ACC112 (cell line): ENCODE measurements around the gene CAPSL.
"Not testable (repeated sequence)": the region's sequence is repeated elsewhere in the genome, so short reads cannot be mapped to it uniquely, and the experiment has no call there.

Source experiments
- H2AFZ ChIP-seq: fragments of 200-600 bp; sonication (generic); one replicate; pipeline ENCODE4 v1.6.0; 2017; ENCODE audit warnings: antibody characterized with exemption, low read length; ENCODE audit not compliant: unreplicated experiment
- H3K27ac ChIP-seq: fragments of 200-600 bp; sonication (generic); 2 replicates; pipeline ENCODE4 v1.5.1; 2014; ENCODE audit warnings: low read depth, mild to moderate bottlenecking, antibody characterized with exemption, low read length, moderate library complexity
- H3K27me3 ChIP-seq: fragments of 200-600 bp; sonication (generic); 2 replicates; pipeline ENCODE4 v1.6.1; 2014; ENCODE audit warnings: mild to moderate bottlenecking, antibody characterized with exemption, low read length, moderate library complexity, mixed read lengths; ENCODE audit not compliant: insufficient read depth
- H3K36me3 ChIP-seq: fragments of 200-600 bp; sonication (generic); 2 replicates; pipeline ENCODE4 v1.6.1; 2016; ENCODE audit warnings: mild to moderate bottlenecking, antibody characterized with exemption, low read length, moderate library complexity, mixed read lengths; ENCODE audit not compliant: insufficient read depth
- H3K4me1 ChIP-seq: fragments of 200-600 bp; sonication (generic); one replicate; pipeline ENCODE4 v1.6.1; 2016; ENCODE audit warnings: low read length, mixed read lengths; ENCODE audit not compliant: insufficient read depth, unreplicated experiment, control insufficient read depth
- H3K4me3 ChIP-seq: fragments of 200-600 bp; sonication (generic); 2 replicates; pipeline ENCODE4 v1.5.1; 2014; ENCODE audit warnings: mild to moderate bottlenecking, low read depth, low read length
- H3K79me2 ChIP-seq: fragments of 200-600 bp; sonication (generic); one replicate; pipeline ENCODE4 v1.6.0; 2016; ENCODE audit warnings: low read length; ENCODE audit not compliant: control insufficient read depth, unreplicated experiment, insufficient read depth

CAPSL gene

GRCh38 chr5:35908228-35908627 lies 30.2 kb downstream of the CAPSL start:
- Histone ChIP-seq H3K4me1 (no peaks in the 10 kb centered on the region), H3K27ac (no peak overlapping the region), H3K79me2 (no peaks in the 10 kb centered on the region), H3K27me3 (no peaks in the 10 kb centered on the region), H3K36me3 (no peaks in the 10 kb centered on the region), H3K4me3 (no peak overlapping the region), H2AFZ (no peak overlapping the region)

- Histone ChIP-seq H3K36me3 (no peaks in the 10 kb centered on the region), H3K27ac (no peak overlapping the region), H3K27me3 (no peaks in the 10 kb centered on the region), H3K4me1 (peaks cover 10% of the 10 kb centered on the region), H3K79me2 (no peaks in the 10 kb centered on the region), H2AFZ (no peak overlapping the region), H3K4me3 (no peak overlapping the region)
Observed at GRCh38 chr5:35904443-35905132, 33.8 kb downstream of the CAPSL start.

- Histone ChIP-seq H3K79me2 (no peaks in the 10 kb centered on the region), H3K4me3 (no peak overlapping the region), H3K27ac (no peak overlapping the region), H3K4me1 (peaks cover 19% of the 10 kb centered on the region), H3K27me3 (no peaks in the 10 kb centered on the region), H2AFZ (no peak overlapping the region), H3K36me3 (no peaks in the 10 kb centered on the region)
Observed at GRCh38 chr5:35903631-35904203, 34.7 kb downstream of the CAPSL start.

- no peaks in the 10 kb centered on the region for H3K27me3 ChIP-seq
- H3K79me2 ChIP-seq: no peaks in the 10 kb centered on the region
- H3K4me1 ChIP-seq: peaks cover 19% of the 10 kb centered on the region
- no peak overlapping the region for H2AFZ ChIP-seq
- no peak overlapping the region for H3K4me3 ChIP-seq
- H3K27ac ChIP-seq: no peak overlapping the region
- H3K36me3 ChIP-seq: no peaks in the 10 kb centered on the region
Observed at GRCh38 chr5:35902046-35902672, 36.3 kb downstream of the CAPSL start.

DNA sequence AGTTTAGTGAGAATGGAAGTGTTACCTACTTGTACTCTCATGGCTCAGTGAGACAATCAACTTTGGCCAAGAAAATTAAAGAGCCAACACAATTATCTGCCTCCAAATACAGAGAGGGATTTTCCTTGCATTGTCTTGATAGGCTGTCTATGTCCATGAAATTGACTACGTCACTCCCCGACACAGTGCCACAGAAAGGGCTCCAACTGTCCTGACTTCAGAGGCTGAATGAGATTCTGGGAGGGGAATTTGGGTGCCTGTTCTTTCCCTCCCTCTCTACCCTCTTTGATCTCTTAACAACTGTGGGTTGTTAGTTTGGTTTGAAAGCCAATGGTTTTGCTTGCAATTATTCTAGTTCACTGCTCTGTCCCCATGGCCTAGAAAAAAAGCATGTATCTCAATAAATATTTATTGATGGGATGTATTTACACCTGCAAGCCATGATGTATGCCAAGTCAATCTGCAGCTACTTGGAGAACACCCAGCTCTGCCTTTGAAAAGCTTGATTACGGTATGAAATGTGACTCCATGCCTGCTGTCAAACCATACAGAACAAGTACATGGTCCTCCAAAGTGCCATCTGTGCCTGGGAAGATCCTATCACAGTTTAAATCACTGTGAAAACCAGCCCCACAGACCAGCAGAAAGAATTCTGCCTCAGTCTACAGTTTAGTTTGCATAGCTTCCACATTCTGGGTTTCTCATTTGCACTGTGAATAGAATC lies 37.3 kb downstream of the CAPSL start:
- no peak overlapping the region for H3K4me3 ChIP-seq
- H3K79me2 ChIP-seq: no peaks in the 10 kb centered on the region
- no peak overlapping the region for H2AFZ ChIP-seq
- H3K4me1 ChIP-seq: peaks cover 19% of the 10 kb centered on the region
- H3K36me3 ChIP-seq: no peaks in the 10 kb centered on the region
- H3K27ac ChIP-seq: no peak overlapping the region
- no peaks in the 10 kb centered on the region for H3K27me3 ChIP-seq

GRCh38 chr5:35899800-35900199 lies 38.6 kb downstream of the CAPSL start:
- Histone ChIP-seq H3K27me3 (no peaks in the 10 kb centered on the region), H3K36me3 (no peaks in the 10 kb centered on the region), H3K79me2 (no peaks in the 10 kb centered on the region), H3K27ac (no peak overlapping the region), H2AFZ (no peak overlapping the region), H3K4me3 (no peak overlapping the region), H3K4me1 (peaks cover 19% of the 10 kb centered on the region)

- H3K27me3 ChIP-seq: no peaks in the 10 kb centered on the region
- peaks cover 19% of the 10 kb centered on the region for H3K4me1 ChIP-seq
- H3K79me2 ChIP-seq: no peaks in the 10 kb centered on the region
- no peak overlapping the region for H3K27ac ChIP-seq
- H2AFZ ChIP-seq: peak overlapping the region; percentile 59
- H3K4me3 ChIP-seq: no peak overlapping the region
- no peaks in the 10 kb centered on the region for H3K36me3 ChIP-seq
Observed at GRCh38 chr5:35898952-35899660, 39.3 kb downstream of the CAPSL start.

DNA sequence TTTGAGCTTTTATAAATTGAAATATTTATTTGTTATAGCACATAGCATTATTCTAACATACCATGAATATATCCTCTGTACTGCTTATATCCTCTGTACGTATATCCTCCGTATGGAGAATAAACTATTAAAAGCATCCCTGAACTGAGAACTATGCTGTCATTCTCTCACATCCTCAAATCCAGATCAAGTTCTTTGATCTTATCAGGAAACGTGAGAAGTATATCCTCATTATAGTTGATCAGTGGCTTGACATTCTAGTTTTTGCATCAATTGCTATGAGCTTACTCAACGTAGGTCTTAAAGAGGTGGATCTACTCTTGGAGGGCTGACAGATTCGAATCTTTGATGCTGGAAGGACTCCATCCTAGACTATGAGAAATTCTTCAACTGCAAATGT lies 44.3 kb downstream of the CAPSL start:
- no peak overlapping the region for H2AFZ ChIP-seq

GRCh38 chr5:35892799-35893198 lies 45.6 kb downstream of the CAPSL start:
- not testable (repeated sequence) for H3K36me3 ChIP-seq, H3K4me1 ChIP-seq, H2AFZ ChIP-seq, H3K27me3 ChIP-seq, H3K79me2 ChIP-seq, H3K4me3 ChIP-seq, H3K27ac ChIP-seq

More for the DNA sequence above, 44.3 kb downstream of the CAPSL start:
- H3K79me2 ChIP-seq: no peaks in the 10 kb centered on the region
- no peaks in the 10 kb centered on the region for H3K36me3 ChIP-seq
- peaks cover 4% of the 10 kb centered on the region for H3K4me1 ChIP-seq
- no peak overlapping the region for H3K4me3 ChIP-seq
- H3K27me3 ChIP-seq: no peaks in the 10 kb centered on the region
- no peak overlapping the region for H3K27ac ChIP-seq
